MCF 10A (cell line): ENCODE results near the gene BAMBI. TPM values are rescaled to one million over a fixed set of nuclear protein-coding genes. Genes with fewer than 3 reads are reported as not detected.

Experiments used
- Bru-seq: library from RNA; stranded (reverse); fragments of 400-500 nt; gene quantifications from one replicate; lab custom pipeline; 2021; lab: Mats Ljungman, UMichigan
- BruChase-seq, 2 experiments: library from RNA; stranded (reverse); fragments of 400-500 nt; gene quantifications; one replicate each; lab custom pipeline; 2021; lab: Mats Ljungman, UMichigan
- BruUV-seq: library from RNA; stranded (reverse); fragments of 400-500 nt; replicated peaks from 2 replicates; lab custom pipeline; 2021; lab: Mats Ljungman, UMichigan
- CTCF ChIA-PET: fragments of 300-600 bp; sonication (Branson Sonifier 250); formaldehyde crosslinking; extraction: SDS; loops from one replicate; lab custom pipeline; 2021; ENCODE audit warnings: antibody characterized with exemption, inconsistent platforms; lab: Yijun Ruan, JAX
- POLR2A ChIA-PET: fragments of 300-600, 350-650 bp; sonication (Branson Sonifier 250); formaldehyde crosslinking; extraction: SDS; loops from one replicate; lab custom pipeline; 2020; ENCODE audit warnings: antibody characterized with exemption, inconsistent platforms; lab: Yijun Ruan, JAX
- DNase-seq: peaks from one replicate; pipeline ENCODE4 v3.0.0-alpha.2; 2018; ENCODE audit not compliant: unreplicated experiment
- H3K27ac Mint-ChIP-seq: one replicate; pipeline ENCODE4 v1.8.0; 2022; ENCODE audit warnings: mild to moderate bottlenecking, low read depth, mixed read lengths; ENCODE audit not compliant: unreplicated experiment
- H3K27me3 Mint-ChIP-seq: one replicate; pipeline ENCODE4 v1.8.0; 2022; ENCODE audit warnings: mixed read lengths; ENCODE audit not compliant: insufficient read depth, unreplicated experiment
- H3K36me3 Mint-ChIP-seq: one replicate; pipeline ENCODE4 v1.8.0; 2022; ENCODE audit warnings: mild to moderate bottlenecking, moderate library complexity, mixed read lengths; ENCODE audit not compliant: insufficient read depth, unreplicated experiment
- H3K4me1 Mint-ChIP-seq: one replicate; pipeline ENCODE4 v1.8.0; 2022; ENCODE audit warnings: mixed read lengths; ENCODE audit not compliant: insufficient read depth, unreplicated experiment
- H3K4me3 Mint-ChIP-seq: one replicate; pipeline ENCODE4 v1.8.0; 2022; ENCODE audit warnings: mild to moderate bottlenecking, moderate library complexity, mixed read lengths; ENCODE audit not compliant: unreplicated experiment
- H3K9me3 Mint-ChIP-seq: one replicate; pipeline ENCODE4 v1.8.0; 2022; ENCODE audit warnings: mixed read lengths; ENCODE audit not compliant: unreplicated experiment
- intact Hi-C: fragments of 100-400 bp; cut with micrococcal nuclease; formaldehyde crosslinking; loops from 2 replicates; pipeline ENCODE4 v1.14.1; 2022
- long read RNA-seq: library from polyadenylated mRNA; stranded (forward); transcript quantifications from one replicate; pipeline ENCODE4 v2.0.0, GENCODE V29; 2022
- total RNA-seq: library from RNA; stranded (reverse); gene quantifications from 2 replicates; pipeline ENCODE4 v1.2.3, GENCODE V29; 2022
- TF ChIP-seq, protein P1 (sequence below): fragments of 200-600 bp; IDR thresholded peaks from one replicate; pipeline ENCODE4 v1.8.0; 2022; ENCODE audit warnings: antibody characterized with exemption, mild to moderate bottlenecking; ENCODE audit not compliant: unreplicated experiment

Gene BAMBI, protein sequence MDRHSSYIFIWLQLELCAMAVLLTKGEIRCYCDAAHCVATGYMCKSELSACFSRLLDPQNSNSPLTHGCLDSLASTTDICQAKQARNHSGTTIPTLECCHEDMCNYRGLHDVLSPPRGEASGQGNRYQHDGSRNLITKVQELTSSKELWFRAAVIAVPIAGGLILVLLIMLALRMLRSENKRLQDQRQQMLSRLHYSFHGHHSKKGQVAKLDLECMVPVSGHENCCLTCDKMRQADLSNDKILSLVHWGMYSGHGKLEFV
- total RNA-seq = 21.2 and 31.6 TPM in 2 replicates
- percentile 78 among the genes with signal in this experiment for Bru-seq, nascent RNA
- BruChase-seq, experiment 1, labeled RNA remaining after a 6-hour chase = percentile 39 among the genes with signal in this experiment
- percentile 76 among the genes with signal in this experiment for BruChase-seq, experiment 2, labeled RNA remaining after a 2-hour chase
- long read RNA-seq, transcript BAMBI-201 (3 exons, 1,877 nt) = major isoform, 153 of 162 reads
- long read RNA-seq, partial matches to known transcripts = 2 of 162 reads
- long read RNA-seq, other reads (novel, unspliced or antisense) = 6 of 162 reads

DNA sequence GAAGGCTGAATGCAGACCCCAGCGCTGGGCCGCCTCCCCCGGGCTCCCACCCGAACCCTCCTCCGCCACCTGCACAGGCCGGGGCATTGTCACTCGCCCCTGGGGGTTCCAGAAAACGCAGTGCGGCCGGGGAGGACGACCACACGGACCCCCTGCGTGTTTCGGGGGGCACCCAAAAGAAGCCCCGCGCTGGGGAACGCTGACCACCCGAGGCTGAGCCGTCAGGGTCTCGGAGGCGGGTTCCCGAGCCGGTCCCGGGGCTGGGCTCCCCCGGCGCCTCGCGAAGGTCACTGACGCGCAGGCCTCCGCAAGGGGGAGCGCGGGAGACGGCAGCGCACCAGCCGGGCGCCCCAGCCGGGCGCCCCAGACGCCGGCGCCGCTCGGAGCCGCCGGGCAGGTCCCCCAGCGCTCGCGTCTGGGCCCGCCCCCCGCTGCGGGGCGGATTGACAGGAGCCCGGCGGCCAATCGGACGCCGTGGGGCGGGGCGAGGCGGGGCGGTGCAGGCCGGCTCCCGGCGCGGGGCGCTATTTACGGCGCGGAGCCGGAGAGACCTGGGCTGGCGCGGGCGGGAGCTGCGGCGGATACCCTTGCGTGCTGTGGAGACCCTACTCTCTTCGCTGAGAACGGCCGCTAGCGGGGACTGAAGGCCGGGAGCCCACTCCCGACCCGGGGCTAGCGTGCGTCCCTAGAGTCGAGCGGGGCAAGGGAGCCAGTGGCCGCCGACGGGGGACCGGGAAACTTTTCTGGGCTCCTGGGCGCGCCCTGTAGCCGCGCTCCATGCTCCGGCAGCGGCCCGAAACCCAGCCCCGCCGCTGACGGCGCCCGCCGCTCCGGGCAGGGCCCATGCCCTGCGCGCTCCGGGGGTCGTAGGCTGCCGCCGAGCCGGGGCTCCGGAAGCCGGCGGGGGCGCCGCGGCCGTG, at the start of gene BAMBI:
BAMBI (plus strand) TSS at position 554 of the 920 bp plus-strand sequence. CDS start 377 bp downstream, outside the sequence.
- DNase-seq = peak; percentile 91
- H3K4me3 Mint-ChIP-seq = peak within 1 kb of the TSS; percentile 91
- POLR2A ChIA-PET = interaction anchor here (0.5 to 2.2 kb wide), 9 partner anchors 33 to 628 kb away, joined by 3 to 13 read pairs (median 3); no protein-coding TSS in a partner anchor
- TF ChIP-seq, protein P1, sequence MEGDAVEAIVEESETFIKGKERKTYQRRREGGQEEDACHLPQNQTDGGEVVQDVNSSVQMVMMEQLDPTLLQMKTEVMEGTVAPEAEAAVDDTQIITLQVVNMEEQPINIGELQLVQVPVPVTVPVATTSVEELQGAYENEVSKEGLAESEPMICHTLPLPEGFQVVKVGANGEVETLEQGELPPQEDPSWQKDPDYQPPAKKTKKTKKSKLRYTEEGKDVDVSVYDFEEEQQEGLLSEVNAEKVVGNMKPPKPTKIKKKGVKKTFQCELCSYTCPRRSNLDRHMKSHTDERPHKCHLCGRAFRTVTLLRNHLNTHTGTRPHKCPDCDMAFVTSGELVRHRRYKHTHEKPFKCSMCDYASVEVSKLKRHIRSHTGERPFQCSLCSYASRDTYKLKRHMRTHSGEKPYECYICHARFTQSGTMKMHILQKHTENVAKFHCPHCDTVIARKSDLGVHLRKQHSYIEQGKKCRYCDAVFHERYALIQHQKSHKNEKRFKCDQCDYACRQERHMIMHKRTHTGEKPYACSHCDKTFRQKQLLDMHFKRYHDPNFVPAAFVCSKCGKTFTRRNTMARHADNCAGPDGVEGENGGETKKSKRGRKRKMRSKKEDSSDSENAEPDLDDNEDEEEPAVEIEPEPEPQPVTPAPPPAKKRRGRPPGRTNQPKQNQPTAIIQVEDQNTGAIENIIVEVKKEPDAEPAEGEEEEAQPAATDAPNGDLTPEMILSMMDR = peak; percentile 49
- CTCF ChIA-PET = interaction anchor here (0.6 to 2.1 kb wide), 9 partner anchors 314 to 625 kb away, joined by 3 to 10 read pairs (median 3); no protein-coding TSS in a partner anchor
- H3K27me3 Mint-ChIP-seq = peaks cover 12% of the 10 kb centered on the region
- no TSS peak for BruUV-seq
- peaks cover 7% of the 10 kb centered on the region for H3K4me1 Mint-ChIP-seq
- H3K9me3 Mint-ChIP-seq = no peaks in the 10 kb centered on the region
- peaks cover 6% of the 10 kb centered on the region for H3K36me3 Mint-ChIP-seq
- intact Hi-C loops = loop anchor here (1.0 to 5.0 kb wide), 6 partner anchors 215 to 627 kb away; no protein-coding TSS in a partner anchor
- peak within 1 kb of the TSS; percentile 57 for H3K27ac Mint-ChIP-seq

DNA sequence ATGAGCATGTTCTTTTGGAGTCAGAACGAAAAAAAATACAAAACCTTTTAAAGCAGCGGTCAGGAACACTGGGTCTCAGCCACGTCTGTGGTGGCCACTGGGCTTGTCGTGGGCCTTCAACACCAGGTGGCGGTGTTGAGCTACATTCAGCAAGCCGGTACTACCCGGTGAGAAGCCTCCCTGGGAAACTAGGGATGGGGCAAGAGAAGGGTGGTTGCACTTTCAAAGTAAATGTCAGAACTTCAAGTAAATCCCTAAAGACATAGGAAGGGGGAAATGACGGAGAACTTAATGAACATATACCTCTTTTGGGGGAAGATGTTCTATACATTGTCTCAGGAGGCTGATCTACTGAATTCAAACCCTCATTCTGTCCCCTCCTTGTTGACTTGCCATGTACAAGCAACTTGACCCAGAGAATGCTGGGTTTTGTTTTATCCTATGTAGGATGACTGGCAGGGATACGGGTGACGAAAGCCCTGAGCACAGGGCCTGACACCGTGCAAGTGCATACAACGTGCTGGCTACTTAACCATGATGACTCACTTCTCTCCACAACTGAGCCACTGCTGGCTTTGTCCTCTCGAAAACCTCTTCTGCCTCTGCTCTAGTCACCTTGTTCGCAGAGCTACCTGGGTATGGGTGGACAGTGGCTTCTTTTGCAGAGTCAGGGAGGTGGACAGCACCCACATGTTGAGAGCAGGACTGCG, 49.0 kb upstream of the BAMBI start:
- CTCF ChIA-PET = interaction anchor here (0.5 to 2.0 kb wide), 12 partner anchors 9 to 1616 kb away, joined by 3 to 6 read pairs (median 4); no protein-coding TSS in a partner anchor
- Mint-ChIP-seq H3K4me3 (no peak overlapping the region), H3K36me3 (peaks cover 9% of the 10 kb centered on the region), H3K27me3 (no peaks in the 10 kb centered on the region), H3K4me1 (peaks cover 15% of the 10 kb centered on the region), H3K9me3 (no peaks in the 10 kb centered on the region), H3K27ac (no peak overlapping the region)
- TF ChIP-seq, protein P1 = peak; percentile 80
- POLR2A ChIA-PET = interaction anchor here (0.7 kb wide), 1 partner anchor 113 kb away, joined by 3 read pairs; no protein-coding TSS in a partner anchor
- intact Hi-C loops = loop anchor here (1.0 to 10.0 kb wide), 5 partner anchors 35 to 676 kb away; no protein-coding TSS in a partner anchor
- BruUV-seq = no TSS peak
- peak; percentile 84 for DNase-seq

DNA sequence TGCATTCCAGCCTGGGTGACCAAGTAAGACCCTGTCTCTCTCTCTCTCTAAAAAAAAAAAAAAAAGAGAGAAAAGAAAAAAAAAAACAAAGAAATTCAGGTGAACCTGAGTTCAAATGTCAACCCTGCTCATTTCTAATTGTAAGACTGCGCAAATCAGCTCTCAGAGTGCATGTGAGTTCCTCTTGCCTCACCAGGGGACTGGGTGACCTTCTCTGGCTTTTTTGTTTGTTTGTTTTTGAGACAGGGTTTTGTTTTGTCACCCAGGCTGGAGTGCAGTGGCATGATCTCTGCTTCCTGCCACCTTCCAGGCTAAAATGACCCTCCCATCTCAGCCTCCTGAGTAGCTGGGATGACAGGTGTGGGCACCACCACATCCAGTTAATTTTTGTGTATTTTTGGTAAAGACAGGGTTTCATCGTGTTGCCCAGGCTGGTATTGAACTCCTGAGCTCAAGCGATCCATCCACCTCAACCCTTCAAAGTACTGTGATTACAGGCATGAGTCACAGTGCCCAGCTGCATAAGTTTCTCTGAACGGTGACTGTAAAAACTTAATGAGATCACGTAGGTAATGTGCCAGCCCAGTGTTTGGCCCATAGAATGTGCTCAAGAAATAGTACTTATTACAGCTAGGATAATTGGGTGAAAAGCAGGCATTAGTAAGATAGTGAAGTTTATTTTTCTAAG, 45.3 kb upstream of the BAMBI start:
- TF ChIP-seq, protein P1 = no peak
- Mint-ChIP-seq H3K4me1 (peaks cover 15% of the 10 kb centered on the region), H3K9me3 (no peaks in the 10 kb centered on the region), H3K27me3 (no peaks in the 10 kb centered on the region), H3K27ac (no peak overlapping the region), H3K4me3 (no peak overlapping the region), H3K36me3 (peaks cover 5% of the 10 kb centered on the region)
- ChIA-PET POLR2A (no interaction called here), CTCF (interaction anchor here (0.6 to 1.2 kb wide), 5 partner anchors 500 to 900 kb away, joined by 3 to 5 read pairs (median 4); no protein-coding TSS in a partner anchor)
- DNase-seq = peak; percentile 38
- BruUV-seq = no TSS peak
- intact Hi-C loops = no loop called here
